ENCODE results near the gene FAM120AOS. TPM values are rescaled to one million over a fixed set of nuclear protein-coding genes. Genes with fewer than 3 reads are reported as not detected.
"Not testable (repeated sequence)": the region's sequence is repeated elsewhere in the genome, so short reads cannot be mapped to it uniquely, and the experiment has no call there.

FAM120AOS gene
- total RNA-seq, 1 donor from 2014 or later, result 47.1 TPM

DNA sequence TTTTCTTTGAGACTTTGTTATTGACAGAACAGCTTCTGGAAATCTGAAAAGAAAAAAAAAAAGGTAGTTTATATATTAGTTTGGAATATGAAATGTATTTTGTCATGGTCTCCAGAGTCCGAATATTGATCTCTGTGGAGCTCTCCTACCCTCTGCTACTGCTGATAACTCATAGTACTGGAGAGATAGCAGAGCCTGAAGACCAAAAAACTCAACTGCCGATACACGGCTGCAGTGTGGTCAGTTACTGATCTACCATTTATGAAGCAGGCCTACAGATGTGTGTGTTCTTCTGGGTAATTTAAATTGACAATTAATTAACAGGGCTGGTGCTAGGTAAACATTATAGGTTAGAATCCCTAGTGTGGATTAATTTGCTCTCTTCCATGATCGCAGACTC is 5.7 kb downstream of the FAM120AOS start:
- peaks cover 11% of the 10 kb centered on the region for H3K36me3 ChIP-seq (ENCODE audit: control insufficient read depth, insufficient read depth, low read length)
- TF ChIP-seq, protein P1, sequence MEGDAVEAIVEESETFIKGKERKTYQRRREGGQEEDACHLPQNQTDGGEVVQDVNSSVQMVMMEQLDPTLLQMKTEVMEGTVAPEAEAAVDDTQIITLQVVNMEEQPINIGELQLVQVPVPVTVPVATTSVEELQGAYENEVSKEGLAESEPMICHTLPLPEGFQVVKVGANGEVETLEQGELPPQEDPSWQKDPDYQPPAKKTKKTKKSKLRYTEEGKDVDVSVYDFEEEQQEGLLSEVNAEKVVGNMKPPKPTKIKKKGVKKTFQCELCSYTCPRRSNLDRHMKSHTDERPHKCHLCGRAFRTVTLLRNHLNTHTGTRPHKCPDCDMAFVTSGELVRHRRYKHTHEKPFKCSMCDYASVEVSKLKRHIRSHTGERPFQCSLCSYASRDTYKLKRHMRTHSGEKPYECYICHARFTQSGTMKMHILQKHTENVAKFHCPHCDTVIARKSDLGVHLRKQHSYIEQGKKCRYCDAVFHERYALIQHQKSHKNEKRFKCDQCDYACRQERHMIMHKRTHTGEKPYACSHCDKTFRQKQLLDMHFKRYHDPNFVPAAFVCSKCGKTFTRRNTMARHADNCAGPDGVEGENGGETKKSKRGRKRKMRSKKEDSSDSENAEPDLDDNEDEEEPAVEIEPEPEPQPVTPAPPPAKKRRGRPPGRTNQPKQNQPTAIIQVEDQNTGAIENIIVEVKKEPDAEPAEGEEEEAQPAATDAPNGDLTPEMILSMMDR (IDR thresholded peaks at IDR 0.05; ENCODE audit: insufficient read depth, low read length, severe bottlenecking), result no peak
- FAIRE-seq (no peak), DNase-seq (ENCODE audit: low read depth) (no peak)
- H3K27me3 ChIP-seq (ENCODE audit: control insufficient read depth, insufficient read depth, low read length), result no peaks in the 10 kb centered on the region
- H3K4me3 ChIP-seq (ENCODE audit: low read depth, low read length), result no peak overlapping the region

DNA sequence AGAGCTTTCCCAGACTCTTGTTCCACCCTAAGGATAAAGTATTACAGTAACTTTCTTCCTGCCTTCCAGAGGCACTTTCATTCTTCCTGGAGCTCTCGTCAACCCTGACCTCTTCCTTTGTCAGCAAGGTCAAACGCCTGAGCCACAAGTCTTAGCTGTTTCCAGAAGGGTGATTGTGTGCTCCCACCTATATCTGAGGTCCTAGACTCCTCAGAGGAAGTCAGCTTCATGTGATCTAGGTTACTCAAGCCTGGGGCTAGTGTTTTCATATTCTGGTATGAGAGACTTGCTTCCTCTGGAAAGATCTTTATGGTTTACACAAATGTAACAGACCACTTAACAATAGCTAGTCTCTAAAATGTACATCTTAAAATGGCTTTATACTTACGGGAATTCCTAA is 7.3 kb downstream of the FAM120AOS start:
- TF ChIP-seq, protein P1 (IDR thresholded peaks at IDR 0.05; ENCODE audit: insufficient read depth, low read length, severe bottlenecking), result no peak
- no peak for FAIRE-seq
- no peak overlapping the region for H3K4me3 ChIP-seq (ENCODE audit: low read depth, low read length)
- H3K27me3 ChIP-seq (ENCODE audit: control insufficient read depth, insufficient read depth, low read length), result no peaks in the 10 kb centered on the region
- H3K36me3 ChIP-seq (ENCODE audit: control insufficient read depth, insufficient read depth, low read length), result peaks cover 11% of the 10 kb centered on the region
- DNase-seq (ENCODE audit: low read depth), result no peak

DNA sequence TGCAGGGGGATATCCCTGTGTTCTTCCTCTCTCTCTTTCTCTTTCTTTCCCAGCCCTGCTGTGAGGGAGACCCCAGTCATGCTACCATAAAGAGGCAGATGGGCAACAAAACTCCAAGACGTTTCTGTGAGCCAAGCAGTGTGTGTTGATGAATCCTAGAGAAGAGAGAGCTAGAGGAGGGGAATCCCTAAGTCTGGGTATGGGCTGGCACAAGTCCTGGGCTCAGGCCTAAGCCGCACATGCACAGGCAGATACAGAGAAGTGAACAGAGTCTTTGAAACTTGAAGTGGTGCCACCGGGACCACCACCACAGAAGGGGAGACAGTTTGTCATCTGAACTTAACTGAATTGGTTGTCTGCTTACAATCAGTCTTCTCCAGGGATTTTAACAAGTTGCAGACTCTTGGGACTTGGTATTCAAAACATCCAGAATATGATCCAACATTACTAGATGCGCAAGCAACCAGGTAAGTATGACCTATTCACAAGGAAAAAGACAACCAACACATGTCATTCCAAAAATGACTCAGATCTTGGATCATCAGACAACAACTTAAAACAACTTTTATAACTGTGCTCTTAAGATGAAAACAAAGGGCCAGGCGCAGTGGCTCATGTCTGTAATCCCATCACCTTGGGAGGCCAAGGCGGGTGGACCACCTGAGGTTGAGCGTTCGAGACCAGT is 12.3 kb downstream of the FAM120AOS start:
- FAIRE-seq (no peak), DNase-seq (ENCODE audit: low read depth) (no peak)
- TF ChIP-seq, protein P1 (IDR thresholded peaks at IDR 0.05; ENCODE audit: insufficient read depth, low read length, severe bottlenecking), result no peak
- H3K27me3 ChIP-seq (ENCODE audit: control insufficient read depth, insufficient read depth, low read length), result no peaks in the 10 kb centered on the region
- H3K36me3 ChIP-seq (ENCODE audit: control insufficient read depth, insufficient read depth, low read length), result no peaks in the 10 kb centered on the region
- no peak overlapping the region for H3K4me3 ChIP-seq (ENCODE audit: low read depth, low read length)

DNA sequence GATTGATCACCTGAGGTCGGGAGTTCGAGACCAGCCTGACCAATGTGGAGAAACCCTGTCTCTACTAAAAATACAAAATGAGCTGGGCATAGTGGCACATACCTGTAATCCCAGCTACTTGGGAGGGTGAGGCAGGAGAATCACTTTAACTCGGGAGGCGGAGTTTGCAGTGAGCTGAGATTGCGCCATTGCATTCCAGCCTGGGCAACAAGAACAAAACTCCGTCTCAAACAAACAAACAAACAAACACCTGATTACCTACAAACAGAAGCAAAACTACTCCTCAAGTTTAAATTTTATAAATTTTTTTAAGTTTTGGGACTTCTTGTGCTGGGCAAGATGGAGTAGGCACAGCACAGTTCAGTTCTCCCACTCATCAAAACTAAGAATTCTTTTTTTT is 14.1 kb downstream of the FAM120AOS start:
- not testable (repeated sequence) for H3K36me3 ChIP-seq (ENCODE audit: control insufficient read depth, insufficient read depth, low read length); H3K27me3 ChIP-seq (ENCODE audit: control insufficient read depth, insufficient read depth, low read length); H3K4me3 ChIP-seq (ENCODE audit: low read depth, low read length); DNase-seq (ENCODE audit: low read depth); FAIRE-seq

DNA sequence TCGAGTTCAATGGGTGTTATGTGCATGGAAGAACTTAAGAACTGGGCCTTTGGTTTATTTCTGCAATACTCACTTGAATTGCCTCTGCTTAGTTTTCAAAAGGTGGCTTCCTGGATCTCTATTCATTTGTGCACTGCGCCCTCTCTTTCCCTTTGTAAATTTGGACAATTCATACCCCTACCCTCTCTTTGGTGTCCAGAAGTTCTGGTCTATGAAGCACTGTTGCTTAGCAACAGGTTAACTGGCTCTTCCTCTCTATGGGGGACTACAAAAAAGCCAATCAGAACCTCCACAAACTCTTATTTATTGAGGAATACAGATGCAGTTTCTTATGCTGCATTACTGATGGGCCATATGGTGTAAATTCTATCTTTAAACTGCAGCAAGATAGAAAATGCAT is 15.4 kb downstream of the FAM120AOS start:
- FAIRE-seq (no peak), DNase-seq (ENCODE audit: low read depth) (no peak)
- TF ChIP-seq, protein P1 (IDR thresholded peaks at IDR 0.05; ENCODE audit: insufficient read depth, low read length, severe bottlenecking), result no peak
- Histone ChIP-seq H3K27me3 (ENCODE audit: control insufficient read depth, insufficient read depth, low read length) (no peaks in the 10 kb centered on the region), H3K4me3 (ENCODE audit: low read depth, low read length) (no peak overlapping the region), H3K36me3 (ENCODE audit: control insufficient read depth, insufficient read depth, low read length) (no peaks in the 10 kb centered on the region)

DNA sequence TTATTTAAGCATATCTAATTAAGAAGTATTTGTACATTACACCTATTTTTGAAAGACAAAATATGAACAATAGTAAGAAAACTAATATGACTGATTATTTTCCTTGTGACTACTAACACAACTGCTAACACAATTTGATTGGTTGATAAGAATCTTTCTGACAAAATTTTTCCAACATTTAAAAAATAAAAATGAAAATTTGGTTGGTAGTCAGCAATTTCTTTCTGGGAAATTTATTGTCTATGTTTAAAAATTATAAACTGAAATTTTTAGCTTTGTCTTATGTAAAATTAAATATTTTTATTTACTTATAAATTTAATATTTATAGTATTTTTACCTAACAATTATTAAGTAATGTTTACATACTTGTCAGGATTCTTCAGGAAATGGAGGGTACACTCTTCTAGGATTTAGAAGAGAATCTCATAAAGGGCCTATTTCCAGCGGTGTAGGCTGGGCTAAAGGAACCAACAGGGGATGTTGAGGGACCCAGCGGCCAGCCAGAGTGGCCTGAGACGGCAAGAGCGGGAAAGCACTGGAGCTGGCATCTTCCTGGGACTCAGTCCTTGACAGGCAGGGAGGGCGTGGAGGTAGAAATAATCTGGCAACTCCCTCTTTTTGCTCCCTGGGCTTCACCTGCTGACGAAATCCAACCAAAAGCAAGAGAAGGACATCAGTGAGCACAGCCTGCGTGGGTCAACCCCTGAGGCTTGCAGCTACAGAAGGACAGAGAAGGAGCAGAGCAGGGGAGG is 16.6 kb downstream of the FAM120AOS start:
- TF ChIP-seq, protein P1 (IDR thresholded peaks at IDR 0.05; ENCODE audit: insufficient read depth, low read length, severe bottlenecking), result no peak
- DNase-seq (ENCODE audit: low read depth) (no peak), FAIRE-seq (no peak)
- no peaks in the 10 kb centered on the region for H3K36me3 ChIP-seq (ENCODE audit: control insufficient read depth, insufficient read depth, low read length)
- no peak overlapping the region for H3K4me3 ChIP-seq (ENCODE audit: low read depth, low read length)
- H3K27me3 ChIP-seq (ENCODE audit: control insufficient read depth, insufficient read depth, low read length), result no peaks in the 10 kb centered on the region
